Glomerular visceral epithelial cell (primary cell): ENCODE data around the gene OLR1.

Experiments
- DNase-seq: peaks from one replicate; pipeline ENCODE4 v3.0.0-alpha.2; 2016; ENCODE audit errors: extremely low spot score

The OLR1 gene

DNA sequence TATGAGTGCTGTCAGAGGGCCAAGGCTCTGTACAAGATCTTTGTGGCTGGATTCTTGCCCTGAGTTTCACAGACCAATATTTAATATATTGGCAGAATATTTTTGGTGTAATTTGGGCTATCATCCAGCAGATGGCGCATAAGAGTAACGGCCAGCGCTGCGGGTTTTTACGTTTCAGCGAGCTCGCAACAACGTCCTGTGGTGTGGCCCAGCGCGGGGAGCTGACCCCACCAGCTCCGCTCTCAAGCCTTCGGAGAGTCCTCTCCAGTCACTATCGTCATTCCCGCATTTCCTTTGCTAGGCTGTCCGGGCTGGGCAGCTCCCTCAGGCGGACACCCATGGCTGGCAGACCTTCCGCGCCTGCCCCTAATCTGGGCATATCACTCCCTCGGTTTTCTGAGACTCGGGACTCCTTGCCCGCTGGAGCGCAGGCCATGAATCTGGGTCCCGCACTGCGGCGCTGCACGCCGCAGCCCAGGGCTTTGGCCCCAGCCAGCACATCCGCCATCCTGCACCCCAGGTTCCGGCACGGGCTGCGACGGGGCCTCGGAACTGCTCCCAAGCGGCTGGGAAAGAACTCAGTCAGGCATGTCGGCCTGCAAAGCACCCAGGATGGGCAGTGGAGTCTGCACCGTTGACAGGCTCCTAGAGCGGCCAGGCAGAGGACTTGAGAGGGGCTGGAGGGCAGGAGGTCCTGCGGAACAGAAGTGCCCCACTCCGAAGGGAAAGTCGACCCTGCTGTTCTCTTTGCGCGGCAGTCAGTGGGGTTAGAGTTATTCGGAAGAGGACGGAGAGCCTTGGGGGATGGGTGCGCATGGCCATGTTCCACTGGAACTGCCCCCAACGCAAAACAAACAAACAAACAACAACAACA lies 18.4 kb downstream of the OLR1 start:
- peak; percentile 61 for DNase-seq

DNA sequence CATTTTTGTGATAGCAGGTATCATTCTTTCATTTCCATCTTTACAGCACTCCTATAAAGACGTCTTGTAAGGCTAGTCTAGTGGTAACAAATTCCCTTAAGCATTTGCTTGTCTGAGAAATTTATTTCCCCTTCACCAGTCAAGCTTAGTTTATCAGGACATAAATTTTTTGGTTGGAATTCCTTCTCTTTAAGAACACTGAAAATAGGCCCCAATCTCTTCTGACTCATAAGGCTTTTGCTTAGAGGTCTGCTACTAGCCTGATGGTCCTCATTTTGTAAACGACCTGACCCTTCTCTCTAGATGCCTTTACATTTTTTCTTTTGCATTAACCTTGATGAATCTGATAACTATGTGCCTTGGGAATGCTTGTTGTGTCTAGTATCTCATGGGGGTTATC lies 20.3 kb downstream of the OLR1 start:
- no peak for DNase-seq

DNA sequence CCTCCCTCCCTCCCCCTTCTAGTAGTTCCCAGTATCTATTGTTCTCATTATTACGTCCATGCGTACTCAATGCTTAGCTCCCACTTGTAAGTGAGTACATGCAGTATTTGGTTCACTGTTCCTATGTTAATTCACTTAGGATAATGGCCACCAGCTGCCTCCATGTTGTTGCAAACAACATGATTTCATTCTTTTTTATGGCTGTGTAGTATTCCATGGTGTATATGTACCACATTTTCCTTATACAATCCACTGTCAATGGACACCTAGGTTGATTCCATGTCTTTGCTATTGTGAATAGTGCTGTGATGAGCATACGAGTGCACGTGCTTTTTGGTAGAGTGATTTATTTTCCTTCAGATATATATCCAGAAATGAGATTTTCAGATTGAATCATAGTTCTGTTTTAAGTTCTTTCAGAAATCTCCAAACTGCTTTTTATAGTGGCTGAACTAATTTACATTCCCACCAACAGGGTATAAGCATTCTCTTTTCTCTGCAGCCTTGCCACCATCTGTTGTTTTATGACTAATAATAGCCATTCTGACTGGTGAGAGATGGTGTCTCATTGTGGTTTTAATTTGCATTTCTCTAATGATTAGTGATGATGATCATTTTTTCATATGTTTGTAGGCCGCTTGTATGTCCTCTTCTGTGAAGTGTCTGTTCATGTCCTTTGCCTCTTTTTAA lies 24.1 kb downstream of the OLR1 start:
- no peak for DNase-seq

DNA sequence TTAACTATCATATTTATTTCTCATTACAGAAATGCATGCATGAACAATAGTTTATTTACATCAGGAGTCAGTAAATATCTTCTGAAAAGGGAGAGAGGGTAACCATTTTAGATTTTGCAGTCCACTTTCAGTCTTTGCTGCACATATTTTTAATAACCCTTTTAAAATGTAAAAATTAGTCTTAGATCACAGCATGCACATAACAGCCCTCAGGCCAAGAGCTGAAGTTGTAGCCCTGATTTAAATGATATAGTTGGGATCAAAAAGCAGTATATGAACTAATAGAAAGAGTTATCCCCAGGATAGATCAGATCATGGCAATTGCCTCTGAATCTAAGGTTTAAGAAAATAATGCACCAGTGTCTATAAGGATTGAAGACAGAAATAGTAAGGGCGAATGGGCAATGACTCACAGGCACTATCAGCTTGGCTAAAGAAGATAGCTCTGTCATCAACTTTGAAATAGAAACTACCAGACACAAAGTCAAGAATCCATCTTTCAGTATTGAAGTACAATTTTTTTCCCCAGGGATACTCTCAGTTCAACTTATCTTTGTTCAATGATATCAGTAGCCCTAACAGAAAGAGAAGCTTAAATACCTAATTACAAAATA lies 28.8 kb downstream of the OLR1 start:
- DNase-seq: no peak

DNA sequence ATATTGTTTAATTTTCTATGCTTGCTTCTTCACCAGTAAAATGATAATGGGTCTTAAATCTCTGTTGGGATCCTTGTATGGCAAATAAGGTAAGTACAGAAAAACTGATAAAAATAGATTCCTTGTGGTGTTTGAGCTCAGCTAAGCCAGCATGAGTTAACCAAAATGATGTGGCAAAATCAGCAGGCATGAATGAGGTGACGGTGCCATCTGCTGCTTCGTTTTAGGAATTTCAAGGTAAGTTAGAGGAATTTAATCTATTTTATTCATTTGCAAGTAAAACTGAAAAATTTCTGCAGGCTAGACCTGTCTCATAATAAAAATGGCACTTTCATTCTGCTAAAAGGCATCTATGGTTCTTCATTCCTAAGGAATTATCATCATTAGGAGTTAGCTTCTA lies 31.9 kb downstream of the OLR1 start:
- peak; percentile 24 for DNase-seq

DNA sequence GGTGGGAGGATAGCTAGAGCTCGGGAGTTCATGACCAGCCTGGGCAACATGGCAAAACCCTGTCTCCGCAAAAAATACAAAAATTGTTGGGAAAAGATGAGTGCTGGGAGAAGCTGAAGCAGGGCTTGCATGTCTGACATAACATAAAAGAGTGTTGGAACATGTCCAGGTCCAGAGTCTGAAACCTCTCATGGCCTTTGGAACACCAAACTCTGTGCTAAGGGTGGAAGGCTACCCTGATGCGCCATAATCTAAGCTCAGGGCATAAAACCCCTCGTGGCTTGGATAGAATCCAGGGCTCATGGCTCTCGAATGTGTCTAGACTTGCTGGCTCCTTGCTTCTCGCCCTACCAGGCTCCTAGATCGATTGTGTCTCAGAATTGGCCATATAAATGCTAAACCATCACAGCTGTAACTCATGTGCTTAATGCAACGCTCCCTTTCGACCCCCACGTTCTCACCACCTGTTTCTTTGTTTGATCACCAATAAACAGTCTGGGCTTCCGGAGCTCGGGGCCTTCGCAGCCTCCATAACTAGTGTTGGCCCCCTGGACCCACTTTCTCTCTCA lies 35.2 kb downstream of the OLR1 start:
- DNase-seq: no peak

DNA sequence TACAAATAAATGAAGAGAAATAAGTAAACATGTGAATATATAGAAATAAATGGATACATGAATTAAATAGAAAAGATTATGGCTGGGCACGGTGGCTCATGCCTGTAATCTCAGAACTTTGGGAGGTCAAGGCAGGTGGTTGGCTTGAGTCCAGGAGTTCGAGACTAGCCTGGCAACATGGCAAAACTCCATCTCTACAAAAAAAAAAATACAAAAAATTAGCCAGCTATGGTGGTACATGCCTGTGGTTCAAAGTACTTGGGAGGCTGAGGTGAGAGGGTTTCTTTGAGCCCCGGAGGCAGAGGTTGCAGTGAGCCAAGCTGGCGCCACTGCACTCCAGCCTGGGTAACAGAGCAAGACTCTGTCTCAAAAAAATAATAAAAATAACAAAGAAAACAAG lies 36.8 kb downstream of the OLR1 start:
- DNase-seq: no peak

DNA sequence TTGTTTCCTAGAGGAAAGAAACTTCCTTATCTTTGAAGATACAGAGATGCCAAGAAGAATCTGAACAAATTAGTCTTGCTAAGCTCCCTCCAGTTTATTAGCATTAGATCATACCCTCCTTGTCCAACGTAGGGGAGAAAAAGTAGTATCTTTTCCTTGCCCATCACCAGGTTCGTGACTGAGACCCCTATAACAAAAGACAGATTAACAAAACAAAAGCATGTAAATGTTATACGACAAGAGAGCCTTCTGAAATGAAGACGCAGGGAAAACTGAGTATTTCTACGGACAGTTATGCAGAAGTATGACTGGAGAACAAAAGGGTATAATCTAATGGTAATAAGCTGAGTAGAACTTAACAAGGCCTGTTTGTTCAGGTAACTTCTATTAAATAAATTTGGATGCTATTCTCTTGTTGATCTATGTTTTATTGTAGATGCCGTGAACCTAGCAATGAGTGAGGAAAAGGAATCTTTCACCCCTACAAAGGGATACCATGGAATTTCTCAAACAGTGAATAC lies 39.0 kb downstream of the OLR1 start:
- DNase-seq: no peak

DNA sequence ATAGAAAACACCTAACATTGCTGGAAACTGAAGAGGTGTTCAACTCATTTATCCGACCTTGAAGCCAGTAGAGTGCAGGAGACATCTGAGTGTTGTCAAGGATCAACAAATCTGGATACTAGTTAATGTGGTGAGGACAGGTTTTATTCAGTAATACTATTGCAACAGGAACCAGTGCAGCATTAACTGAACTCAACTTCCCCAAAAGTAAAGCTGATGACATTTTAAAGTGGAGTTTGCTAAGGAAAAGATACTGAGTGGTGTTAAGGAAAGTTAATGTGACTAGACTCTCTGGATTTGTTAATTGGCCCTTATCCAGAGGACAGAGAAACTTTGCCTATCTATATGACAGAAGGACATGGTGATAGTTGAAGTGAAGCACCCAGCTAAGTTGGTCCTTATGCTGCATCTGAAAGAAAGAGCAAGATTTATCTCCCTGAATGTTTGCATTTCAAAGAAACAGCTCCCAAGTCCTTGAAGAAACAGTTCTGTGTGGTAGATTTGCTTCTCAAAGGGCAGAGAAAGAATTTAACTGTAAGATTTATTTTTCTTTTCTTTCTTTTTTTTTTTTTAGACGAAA lies 40.7 kb downstream of the OLR1 start:
- no peak for DNase-seq

DNA sequence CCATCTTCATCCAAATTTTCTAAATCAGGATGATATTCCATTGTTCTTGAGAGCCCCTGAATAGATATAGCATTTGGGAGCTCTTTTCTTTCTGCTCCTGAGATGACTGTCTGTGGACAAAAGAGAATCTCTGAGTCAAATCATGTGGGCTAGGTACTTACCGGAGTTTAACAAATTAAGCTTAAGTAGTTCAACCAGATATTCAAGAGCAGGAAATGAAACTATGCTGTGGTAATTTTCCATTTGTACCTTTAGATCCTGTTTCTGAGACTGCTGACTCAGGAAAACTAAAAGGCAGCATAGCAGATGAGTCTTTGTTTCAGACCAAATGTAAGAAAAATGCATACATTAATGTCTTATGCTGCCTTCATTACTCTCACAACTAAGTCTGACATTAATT lies 41.9 kb downstream of the OLR1 start, which contains the start of gene CLEC7A:
CLEC7A (minus strand) TSS at position 158 of the 400 bp plus-strand sequence; CDS start at position 41, 117 bp downstream.
- DNase-seq: no peak

DNA sequence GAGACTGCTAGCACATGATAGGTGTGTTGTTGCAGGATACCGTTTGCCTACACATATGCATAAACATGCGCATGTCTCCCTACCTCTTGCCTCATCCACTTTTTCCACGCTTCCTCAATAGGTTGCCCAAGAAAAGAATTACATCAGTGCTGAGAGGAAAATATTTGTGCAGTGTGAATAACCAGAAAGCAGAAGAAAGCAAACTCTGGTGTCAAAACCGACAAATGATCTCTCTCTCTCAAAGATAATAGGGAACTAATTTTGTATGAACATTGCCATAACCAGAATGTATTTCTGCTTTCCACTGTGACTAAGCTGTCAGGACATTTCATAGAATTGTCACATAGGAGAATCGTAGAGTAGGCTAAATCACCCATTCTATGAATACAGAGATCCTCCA lies 43.2 kb downstream of the OLR1 start:
- DNase-seq: no peak

DNA sequence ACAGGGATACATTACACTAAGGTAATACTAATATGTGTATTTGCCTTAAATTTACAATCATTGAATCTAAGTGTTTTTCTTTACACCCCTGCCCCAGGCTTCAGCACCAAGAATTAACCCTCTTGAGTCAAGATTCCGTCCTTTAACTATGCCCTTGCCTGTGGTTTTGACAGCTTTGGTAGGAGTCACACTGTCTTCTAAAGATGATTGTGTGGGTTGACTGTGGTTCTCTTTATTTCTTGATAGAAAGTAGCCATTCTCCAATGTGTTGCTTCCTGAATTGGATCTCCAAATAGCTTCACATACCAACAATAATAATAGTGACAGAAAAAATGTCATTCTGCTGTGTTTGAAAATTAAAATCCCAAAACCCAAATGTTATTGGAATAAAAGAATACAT lies 45.5 kb downstream of the OLR1 start:
- DNase-seq: no peak

DNA sequence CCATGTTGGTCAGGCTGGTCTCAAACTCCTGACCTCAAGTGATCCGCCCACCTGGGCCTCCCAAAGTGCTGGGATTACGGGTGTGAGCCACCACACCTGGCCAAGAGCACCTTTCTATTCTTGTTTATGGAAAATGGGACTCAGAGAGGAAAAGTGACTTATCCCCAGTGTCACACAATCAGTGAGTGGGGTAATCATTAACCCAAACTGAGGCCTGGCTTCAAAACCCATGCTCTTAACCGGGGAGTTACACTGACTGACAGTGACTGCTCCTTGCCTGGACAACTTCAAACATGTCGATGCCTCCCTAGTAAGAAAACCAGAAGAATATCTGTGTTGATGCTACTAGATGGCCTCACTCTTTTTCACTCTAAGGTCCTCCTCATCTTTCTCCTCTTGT lies 49.2 kb downstream of the OLR1 start:
- DNase-seq: no peak

DNA sequence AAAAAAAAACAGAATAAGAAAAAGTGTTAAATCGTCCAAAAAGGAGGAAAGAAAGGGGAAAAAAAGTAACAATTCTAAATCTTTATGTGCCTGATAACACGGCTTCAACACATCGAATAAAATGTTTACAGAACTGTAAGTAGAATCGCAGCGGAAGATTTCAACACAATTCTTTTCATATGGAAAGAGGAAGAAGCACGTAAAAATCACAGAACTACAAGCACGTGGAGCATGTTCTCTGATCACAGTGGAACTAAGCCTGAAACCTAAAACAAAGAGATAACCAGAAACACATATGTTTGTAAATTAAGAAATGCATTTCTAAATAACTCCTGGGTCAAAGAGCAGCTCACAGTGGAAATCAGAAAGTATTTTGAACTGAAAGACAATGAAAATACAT lies 50.7 kb downstream of the OLR1 start:
- no peak for DNase-seq

DNA sequence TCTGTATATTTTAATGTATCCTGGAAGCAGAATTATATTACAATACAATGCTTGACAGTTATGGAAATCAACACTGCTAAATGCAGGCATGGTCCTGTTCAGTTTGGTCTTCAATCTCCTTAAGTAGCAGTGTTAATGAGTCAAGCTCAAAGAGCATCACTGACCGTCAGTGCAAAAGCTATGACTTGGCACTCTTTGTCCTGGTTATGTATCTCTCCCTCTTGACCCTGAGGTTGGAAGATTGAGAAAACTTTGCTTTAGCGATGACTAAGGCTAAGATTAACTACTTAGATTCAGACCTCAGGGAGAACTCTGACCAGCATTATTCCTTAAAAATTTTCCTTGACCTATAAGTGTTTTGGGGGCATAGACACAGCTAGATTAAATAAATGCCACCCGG lies 52.9 kb downstream of the OLR1 start:
- DNase-seq: no peak

DNA sequence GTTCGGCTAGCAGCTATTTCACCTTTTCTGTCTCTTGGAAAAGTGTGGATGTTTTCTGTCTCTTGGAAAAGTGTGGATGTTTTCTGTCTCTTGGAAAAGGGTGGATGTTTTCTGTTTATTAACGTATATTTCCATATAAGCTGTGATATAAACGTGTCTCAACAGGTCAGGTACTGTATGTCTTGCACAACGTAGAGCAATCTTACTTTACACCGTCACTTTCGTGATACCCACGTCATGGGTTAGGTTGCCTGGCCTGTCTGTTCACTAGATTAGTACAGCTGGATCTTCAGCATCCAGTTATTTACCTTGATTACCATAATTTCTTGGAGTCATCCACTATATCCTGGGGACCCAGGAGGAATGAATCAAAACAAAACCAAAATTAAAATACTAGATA lies 56.0 kb downstream of the OLR1 start:
- no peak for DNase-seq

DNA sequence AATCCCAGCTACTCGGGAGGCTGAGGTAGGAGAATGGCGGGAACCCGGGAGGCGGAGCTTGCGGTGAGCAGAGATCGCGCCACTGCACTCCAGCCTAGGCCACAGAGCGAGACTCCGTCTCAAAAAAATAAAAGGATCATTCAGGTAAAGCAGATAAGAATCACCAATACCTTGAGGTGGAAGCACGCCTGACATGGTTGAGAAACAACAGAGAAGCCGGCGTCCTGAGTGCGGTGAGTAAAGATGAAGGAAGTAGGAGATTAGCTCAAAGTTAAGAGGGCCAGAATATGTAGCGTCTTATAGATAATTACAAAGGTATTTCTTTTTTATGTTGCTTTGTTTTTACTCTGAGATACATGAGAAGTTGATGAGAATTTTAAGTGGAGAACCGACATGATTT lies 56.6 kb downstream of the OLR1 start:
- no peak for DNase-seq

DNA sequence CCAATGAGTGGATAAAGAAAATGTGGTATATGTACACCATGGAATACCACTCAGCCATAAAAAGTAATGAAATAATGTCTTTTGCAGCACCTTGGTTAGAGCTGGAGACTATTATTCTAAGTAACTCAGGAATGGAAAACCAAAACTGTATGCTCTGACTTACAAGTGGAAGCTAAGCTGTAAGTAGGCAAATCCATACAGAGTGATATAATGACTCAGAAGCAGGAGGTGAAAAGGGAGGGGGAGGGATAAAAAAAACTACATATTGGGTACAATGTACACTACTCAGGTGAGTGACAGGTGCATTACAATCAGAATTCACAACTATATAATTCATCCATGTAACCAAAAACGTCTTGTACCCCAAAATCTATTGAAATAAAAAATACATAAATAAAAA lies 58.0 kb downstream of the OLR1 start:
- no peak for DNase-seq

DNA sequence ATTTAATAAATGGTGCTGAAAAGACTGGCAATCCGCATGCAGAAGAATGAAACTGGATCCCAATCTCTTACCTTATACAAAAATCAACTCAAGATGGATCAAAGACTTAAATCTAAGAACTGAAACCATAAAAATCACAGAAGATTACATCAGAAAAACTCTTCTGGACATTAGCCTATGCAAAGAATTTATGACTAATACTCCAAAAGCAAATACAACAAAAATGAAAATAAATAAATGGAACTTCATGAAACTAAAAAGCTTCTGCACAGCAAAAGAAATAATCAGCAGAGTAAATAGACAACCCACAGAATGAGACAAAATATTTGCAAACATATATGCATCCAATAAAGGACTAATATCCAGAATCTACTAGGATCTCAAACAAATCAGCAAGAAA lies 58.9 kb downstream of the OLR1 start:
- no peak for DNase-seq

DNA sequence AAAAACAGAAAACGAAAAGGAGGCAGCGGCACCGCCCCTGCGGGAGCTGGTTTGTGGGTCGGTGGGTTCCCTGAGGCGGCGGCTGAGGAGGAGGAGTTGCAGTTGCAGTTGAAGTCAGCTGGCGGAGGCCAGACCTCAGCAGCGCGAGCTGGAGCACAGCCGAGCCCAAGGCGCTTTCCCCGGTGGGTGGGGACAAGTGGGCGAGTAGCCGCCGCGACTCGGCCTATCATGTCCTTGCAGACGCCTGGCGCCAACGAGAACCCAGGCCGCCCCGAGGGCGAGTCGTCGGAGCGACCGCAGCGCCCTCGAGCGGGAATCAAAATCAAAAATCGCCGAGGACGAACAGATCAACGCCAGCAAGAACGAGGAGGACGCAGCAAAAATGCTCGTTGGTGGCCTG lies 60.5 kb downstream of the OLR1 start:
- DNase-seq: no peak

DNA sequence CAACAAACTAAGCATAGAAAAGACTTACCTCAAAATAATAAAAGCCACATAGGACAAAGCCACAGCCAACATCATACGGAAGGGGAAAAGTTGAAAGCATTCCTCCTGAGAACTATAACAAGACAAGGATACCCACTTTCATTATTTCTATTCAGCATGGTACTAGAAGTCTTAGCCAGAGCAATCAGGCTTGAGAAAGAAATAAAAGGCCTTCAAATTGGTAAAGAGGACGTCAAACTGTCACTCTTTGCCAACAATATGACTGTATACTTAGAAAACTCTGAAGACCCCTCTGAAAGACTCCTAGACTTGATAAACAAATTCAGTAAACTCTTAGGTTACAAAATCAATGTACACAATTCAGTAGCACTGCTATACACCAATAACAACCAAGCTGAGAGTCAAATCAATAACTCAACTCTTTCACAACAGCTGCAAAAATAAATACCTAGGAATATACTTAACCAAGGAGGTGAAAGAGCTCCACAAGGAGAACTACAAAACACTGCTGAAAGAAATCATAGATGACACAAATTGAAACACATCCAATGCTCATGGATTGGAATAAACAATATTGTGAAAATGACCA lies 61.6 kb downstream of the OLR1 start:
- no peak for DNase-seq
